ENCODE data around the gene ETV6.

DNA sequence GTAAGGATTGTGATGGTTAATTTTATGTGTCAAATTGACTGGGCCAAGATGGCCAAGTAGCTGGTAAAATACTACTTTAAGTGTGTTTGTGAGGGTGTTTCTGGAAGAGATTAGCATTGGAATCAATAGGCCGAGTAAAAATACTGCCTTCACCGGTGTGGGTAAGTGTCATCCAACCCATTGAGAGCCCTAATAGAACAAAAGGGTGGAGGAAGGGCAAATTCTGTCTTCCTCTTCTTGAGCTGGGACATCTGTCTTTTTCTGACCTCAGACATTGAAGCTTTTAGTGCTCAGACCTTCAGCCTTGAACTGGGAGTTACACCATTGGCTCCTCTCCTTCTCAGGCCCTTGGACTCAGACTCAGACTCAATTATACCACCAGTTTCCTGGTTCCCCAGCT is 8.0 kb upstream of the ETV6 start:
- TF ChIP-seq POLR2A (conservative IDR thresholded peaks at IDR 0.05) (no peak), RBM14 (IDR thresholded peaks at IDR 0.05; ENCODE audit: borderline replicate concordance, insufficient read depth, low read depth, low read length) (no peak), TAF1 (IDR thresholded peaks at IDR 0.05; ENCODE audit: control insufficient read depth, extremely low read depth, insufficient read depth, low read length, severe bottlenecking) (no peak), CC2D1A (IDR thresholded peaks at IDR 0.05) (no peak), U2AF1 (optimal IDR thresholded peaks at IDR 0.05; ENCODE audit: low read depth, low read length) (no peak), SMC3 (conservative IDR thresholded peaks at IDR 0.05; ENCODE audit: insufficient read depth, low read depth, low read length) (no peak), EZH2 (IDR thresholded peaks at IDR 0.05; ENCODE audit: borderline replicate concordance, low read depth, low read length) (no peak)
- TF ChIP-seq, protein P1, sequence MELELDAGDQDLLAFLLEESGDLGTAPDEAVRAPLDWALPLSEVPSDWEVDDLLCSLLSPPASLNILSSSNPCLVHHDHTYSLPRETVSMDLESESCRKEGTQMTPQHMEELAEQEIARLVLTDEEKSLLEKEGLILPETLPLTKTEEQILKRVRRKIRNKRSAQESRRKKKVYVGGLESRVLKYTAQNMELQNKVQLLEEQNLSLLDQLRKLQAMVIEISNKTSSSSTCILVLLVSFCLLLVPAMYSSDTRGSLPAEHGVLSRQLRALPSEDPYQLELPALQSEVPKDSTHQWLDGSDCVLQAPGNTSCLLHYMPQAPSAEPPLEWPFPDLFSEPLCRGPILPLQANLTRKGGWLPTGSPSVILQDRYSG (tag; conservative IDR thresholded peaks at IDR 0.05; ENCODE audit: low read depth), result no peak
- TF ChIP-seq, protein P2, sequence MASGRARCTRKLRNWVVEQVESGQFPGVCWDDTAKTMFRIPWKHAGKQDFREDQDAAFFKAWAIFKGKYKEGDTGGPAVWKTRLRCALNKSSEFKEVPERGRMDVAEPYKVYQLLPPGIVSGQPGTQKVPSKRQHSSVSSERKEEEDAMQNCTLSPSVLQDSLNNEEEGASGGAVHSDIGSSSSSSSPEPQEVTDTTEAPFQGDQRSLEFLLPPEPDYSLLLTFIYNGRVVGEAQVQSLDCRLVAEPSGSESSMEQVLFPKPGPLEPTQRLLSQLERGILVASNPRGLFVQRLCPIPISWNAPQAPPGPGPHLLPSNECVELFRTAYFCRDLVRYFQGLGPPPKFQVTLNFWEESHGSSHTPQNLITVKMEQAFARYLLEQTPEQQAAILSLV (tag; IDR thresholded peaks at IDR 0.05), result no peak
